Globus pallidus (tissue), 1 donor: ENCODE measurements around the gene OR6B3.

Source experiments
- DNase-seq: peaks from one replicate; pipeline ENCODE4 v3.0.0-alpha.2; 2015; ENCODE audit warnings: low spot score

Gene OR6B3

DNA sequence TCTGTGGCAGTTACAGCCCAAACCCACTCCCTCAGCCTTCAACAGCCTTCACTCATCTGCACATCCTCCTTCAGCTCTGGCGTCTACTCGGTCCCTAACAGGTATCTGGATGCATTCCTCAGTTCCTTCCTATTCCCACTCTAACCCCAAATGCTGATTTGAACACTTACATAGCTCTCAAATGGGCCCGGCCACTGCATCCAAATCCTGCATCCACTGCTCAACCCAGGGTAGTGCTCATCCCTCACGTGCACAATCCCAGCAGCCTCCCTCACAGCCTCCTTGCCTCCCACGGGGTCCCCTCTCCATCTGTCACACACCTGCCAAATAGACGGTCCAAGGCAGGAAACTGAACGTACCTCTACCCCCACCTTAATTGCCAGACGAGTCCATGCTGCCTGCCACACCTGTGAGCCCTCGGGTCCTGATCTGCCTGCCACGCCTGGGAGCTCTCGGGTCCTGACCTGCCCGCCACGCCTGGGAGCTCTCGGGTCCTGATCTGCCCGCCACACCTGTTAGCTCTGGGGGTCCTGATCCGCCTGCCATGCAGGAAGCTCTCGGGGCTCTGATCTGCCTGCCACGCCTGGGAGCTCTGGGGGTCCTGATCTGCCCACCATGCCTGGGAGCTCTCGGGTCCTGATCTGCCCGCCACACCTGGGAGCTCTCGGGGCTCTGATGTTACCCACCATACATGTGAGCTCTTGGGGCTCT lies 9.9 kb downstream of the OR6B3 start:
- no peak for DNase-seq

DNA sequence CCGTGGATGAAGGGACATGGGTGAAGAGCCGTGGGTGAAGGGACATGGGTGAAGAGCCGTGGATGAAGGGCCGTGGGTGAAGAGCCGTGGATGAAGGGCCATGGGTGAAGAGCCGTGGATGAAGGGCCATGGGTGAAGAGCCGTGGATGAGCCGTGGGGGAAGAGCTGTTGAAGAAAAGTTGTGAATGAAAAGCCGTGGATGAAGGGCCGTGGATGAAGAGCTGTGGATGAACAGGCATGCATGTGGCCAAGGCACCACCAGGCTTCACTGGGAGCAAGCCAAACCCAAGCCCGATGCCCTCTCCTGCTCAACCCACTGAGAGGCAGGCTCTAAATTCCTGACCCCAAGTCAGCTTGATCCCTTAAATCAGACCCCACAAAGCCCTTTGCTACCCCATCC lies 10.6 kb downstream of the OR6B3 start:
- DNase-seq: no peak

DNA sequence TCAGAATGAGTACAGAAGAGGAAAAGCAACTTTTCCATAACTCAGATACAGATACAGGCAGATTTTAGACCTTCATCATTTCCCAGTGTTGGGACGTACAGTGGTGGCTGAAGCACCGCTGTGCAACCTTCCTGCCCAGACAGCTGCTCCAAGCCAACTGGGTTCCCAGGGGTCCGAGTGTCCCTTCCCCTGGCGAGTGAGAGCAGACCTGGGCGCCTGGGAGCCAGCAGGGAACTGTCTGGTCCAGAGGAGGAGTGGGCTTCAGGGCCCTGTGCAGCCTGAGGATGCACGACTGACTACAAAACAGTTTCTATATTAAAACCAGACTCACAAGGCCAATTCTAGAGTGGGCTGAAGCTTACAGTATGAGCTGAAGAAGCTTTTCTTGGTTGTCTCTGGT lies 12.0 kb downstream of the OR6B3 start:
- no peak for DNase-seq

DNA sequence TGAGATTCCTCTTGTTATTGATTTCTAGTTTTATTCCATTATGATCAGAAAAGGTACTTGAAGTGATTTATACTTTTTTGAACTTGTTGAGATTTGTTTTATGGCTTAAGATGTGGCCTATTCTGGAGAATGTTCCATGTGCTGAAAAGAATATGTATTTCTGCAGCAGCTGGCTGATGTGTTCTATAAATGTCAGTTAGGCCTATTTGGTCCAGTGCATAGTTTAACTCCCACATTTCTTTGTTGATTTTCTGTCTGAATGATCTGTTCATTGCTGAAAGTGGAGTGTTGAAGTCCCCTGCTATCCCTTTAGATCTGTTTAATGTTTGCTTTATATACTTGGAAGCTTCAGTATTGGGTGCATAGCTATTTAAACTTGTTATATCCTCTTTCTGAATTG lies 16.0 kb downstream of the OR6B3 start:
- no peak for DNase-seq

DNA sequence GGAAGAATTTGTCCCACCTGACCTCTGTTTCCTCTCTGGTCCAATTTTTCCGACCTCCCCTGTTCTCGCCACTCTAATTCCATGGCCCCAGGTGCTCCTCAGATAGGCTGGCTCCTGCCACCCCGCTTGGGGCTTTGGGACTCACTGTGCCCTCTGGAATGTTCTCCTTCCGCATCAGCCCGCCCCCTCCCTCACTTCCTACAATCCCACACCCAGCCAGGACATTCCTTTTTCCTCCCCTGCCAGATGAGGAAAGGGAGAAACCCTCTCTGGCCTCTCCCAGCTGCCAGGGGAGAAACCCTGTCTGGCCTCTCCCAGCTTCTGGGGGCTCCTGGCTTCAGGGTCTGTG lies 20.0 kb downstream of the OR6B3 start:
- DNase-seq: no peak

DNA sequence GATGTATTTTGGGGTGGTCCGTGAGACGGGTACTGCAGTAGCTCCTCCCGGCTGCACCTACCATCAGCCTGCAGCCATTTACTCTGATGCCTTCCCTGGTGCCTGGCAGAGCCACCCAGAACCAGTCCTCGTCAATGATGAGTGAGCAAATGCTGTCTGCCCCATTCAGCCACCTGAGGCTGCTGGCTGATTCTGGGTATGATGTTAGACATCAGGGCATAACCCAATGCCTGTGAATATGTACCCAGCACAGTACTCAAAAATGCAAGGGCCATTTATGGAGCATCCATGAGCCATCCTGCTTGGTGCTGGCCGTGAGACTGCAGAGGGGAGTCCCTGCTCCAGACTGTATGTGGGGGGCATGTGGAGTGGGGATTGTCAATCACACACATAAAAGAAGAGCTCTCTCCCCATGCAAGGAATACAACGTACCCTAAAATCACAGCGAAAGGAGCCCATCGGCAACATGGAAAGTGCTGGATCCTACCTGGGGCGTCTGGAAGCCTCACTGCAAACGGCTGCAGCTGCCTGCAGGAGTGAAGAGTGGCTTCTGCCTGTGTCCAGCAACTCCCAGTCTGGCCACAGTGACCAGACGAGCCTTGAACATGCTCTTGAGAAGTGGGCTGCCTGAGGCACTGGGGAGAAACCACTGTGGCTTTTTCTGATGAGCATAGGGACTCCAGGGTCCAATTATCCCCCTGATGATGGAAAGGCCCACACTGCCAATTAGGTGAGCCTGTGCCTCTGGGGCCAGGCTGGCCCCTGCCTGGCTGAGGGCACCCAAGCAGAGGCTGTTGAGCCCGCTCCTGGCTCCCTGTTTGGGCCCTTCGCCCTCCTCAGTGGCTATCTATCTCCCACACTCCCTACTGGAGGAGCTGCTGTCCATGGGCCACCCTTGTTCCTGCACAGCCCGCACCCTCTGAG lies 20.7 kb downstream of the OR6B3 start:
- DNase-seq: no peak

DNA sequence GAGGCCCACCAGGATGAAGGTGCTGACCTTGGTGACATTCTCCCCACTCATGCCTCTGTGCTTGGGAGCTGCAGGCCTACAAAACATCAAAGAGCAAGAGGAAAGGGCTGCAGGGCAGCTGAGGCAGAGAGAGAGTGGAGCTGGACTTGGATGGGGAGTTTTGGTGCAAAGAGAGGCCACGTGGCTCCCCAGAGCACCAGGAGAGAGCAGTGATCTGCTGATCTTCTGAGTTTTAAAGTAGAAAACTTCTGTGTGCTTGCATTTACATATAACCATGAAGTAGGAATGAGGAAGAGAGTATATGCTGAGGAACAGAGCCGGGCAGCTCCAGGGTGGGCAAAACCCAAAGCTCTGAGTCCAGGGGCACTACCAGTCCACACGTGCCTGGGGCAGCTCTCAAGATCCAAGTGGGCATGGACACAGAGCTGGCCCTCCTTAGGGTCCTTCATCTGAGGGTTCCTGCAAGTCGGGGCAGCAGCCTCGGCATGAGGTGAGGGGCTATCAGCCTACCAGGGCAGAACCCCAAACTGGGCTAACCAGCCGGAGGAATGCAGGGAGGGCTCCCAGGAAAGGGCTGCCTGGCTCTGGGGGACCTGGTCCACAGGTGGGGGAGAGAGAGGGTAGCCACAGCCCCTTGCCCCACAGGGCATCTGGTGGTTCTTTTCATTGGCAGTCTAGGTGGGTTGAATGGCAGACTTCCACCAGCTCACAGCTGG lies 22.8 kb downstream of the OR6B3 start, which contains the start of gene OR6B2:
TSS of gene OR6B2 (minus strand) at position 51 of the 716 bp plus-strand sequence. CDS start at position 51, 0 bp downstream.
- no peak for DNase-seq

DNA sequence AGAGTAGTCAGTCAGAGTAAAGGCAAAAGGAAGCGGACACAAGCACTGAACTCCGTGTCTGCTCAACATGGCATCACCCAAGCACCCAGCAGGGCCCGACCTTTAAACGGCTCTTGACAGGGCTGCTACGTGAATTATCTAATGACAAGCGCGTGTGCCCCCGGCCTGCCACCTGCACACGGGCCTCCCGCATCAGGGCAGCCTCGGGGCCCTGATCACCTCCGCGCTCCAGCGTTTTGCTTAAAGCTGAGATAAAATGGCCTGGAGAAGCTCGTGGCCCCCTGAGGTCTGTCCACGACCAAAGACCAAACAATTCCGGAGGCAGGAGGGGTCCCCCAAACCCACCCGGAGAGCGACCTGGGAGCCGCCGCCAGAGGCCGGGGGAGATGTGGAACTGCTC lies 28.6 kb downstream of the OR6B3 start:
- no peak for DNase-seq

DNA sequence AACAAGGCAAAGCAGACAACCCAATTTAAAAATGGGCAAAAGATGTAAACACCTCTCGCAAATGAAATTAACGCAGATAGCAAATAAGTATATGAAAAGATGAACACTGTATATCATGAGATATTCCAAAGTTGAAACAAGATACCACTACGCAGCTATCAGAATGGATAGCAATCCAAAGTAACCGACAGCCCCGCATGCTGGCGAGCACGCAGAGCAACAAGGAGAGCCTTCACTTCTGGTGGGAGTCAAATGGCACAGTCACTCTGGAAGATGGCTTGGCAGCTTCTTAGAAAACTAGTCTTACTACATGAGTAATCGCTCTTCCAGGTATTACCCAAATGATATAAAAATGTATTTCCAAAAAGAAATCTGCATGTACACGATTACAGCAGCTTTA lies 29.5 kb downstream of the OR6B3 start:
- DNase-seq: no peak

DNA sequence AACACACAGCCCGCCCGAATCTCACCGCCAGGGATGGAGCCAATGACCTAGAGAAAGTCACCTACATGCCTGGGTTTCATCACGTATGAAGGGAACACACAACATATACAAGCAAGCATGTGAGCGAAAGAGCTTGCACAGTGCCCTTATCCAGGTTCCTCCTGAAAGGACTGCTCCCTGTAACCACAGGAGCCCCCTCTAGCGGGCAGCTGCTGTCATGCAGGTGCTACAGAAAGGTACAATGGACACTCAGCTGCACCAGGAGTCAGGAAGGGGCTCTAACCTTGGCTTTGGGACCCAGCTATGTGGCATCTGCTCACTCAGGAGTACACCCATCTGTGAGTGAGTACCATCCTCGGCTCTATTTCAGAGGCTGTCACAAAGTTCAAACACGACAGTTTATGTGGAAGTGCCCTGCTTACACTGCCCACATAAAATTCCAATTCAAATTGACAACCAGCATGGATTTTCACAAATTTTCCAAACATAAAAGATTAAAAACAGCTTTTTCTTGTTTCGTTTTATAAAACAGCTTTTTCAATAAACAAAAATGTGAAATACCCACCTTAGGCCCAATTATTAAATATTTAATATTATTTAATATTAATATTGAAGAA lies 31.7 kb downstream of the OR6B3 start:
- peak; percentile 16 for DNase-seq

DNA sequence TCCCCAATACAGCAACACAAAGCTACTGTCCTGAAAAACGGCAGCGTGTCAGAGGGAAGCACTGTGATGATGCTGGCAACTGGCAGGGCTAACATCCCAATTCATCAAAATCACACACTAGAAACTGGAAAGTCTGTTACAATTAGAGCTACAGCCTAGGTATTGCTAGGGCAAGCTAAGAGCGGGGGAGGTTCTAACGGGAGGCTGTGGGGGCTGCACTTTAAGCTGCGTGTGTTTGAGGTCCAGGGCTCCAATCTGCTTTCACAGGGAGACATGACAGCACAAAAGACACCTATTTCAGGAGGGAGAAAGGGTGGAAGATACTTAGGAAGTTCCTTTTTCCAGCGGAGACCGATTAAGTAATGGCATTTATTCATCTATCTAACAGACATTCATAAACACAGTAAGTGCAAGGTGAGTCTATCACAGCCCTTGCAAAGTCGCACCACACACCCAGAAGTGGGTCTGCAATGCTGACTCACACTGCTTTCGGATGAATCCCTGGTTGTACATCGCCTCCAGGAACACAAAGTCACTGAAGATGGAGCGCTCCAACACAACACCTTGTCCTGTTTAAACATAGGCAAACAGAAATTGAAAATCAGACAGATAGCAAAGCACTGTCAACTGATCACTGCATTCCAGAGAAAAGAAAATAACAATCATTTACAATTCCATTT lies 35.1 kb downstream of the OR6B3 start:
- DNase-seq: no peak

DNA sequence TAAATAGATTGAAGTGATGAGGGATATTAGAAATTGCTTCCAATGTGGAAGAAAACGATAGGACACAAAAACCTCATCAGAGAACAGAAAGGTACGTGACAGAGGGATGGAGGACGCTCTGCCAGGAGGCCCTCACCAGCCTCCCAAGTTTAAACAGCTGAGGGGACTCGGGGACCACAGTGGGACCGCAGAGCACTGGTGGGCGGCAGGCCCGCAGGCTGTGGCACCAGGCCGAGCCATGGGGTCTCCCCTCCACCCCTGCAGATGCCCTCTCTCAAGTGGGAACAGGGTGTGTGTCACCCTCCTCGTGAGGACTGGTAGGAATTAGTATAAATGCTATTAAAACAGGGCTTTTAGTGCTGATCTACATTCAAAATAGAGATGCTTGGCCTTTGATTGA lies 39.0 kb downstream of the OR6B3 start:
- no peak for DNase-seq

DNA sequence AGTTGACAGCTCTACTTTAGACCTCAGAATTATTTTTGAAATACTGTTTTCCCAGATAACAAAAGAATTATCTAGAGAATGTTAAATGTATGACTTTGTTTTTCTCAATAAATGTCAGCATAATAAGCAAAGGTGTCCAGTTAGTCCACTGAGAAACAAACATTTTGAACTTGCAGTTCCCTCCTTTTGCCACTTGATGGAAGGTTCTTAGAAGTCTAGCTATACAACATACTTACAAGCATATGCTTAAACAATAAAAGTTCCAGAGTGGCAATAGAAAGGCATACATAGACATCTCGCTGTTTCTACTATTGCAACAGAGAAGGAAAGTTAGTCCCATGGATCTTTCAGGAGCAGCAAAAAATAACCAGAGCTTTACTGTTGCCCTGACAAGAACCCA lies 40.0 kb downstream of the OR6B3 start:
- DNase-seq: no peak

DNA sequence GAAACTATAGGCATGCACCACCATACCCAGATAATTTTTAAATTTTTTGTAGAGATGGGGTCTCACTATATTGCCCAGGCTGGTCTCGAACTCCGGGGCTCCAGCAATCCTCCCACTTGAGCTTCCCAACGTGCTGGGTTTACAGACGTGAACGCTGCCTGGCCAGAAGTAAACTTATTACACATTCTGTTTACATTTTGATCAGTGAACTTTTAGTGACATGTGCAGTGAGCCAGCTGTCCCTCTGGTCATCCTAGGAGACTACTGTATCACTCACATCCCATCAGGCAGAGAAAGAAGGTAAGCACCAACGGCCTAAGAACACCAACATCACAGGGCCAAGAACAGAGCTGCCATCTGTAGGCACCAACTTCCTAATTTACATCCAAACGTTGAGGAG lies 50.3 kb downstream of the OR6B3 start:
- DNase-seq: no peak

DNA sequence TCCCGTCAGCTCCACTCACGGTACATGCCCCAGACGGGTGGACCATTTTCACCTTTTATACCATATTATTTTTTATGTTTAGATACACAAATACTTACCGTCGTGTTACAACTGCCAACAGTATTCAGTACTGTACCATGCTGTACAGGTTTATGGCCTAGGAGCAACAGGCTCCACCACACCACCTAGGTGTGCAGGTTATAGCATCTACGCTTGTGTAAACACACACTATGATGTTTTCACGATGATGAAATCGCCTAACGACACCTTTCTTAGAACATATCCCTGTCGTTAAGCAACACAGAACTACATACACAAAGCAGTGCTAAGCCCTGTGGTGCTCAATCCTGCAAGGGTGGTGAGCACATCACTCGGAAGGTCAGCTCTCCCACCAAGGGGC lies 52.6 kb downstream of the OR6B3 start:
- no peak for DNase-seq

DNA sequence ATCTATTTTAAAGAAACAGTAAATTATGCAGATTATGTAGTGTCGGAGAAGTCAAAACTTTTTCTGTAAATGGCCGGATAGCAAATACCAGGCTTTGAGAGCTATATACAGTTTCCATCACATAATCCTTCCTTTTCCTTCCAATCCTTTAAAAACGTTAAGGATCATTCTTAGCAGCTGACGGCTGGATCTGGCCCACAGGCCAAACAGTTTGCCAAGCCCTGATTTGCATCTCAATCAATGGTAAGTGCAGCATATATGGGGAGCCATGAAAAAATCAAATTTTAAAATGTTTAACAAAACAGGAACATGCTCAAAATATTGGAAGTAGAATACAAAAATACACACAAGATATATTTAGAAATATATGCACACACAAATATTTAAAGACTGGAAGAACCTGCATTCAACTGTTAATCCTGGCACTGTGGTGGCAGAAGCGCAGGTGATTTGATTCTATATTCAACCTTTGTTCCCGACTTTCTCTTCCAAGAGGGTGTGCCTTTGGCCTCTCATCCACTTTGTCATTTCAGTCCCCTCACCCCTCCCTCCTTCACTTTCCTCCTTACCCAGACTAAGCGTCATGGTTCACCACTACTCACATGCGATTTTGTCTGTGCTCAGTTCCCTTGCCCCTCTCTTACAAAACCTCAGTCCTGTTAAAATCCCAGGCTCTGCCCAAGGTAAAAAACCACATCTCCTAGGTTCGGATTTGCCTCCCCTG lies 55.5 kb downstream of the OR6B3 start:
- no peak for DNase-seq
